NOMO-1 treated with DMSO at 0.1 percent for 48 hours (cell line): ENCODE data around the gene ADGRG4.
"Not testable (repeated sequence)": the region's sequence is repeated elsewhere in the genome, so short reads cannot be mapped to it uniquely, and the experiment has no call there.

Source experiments
- DNase-seq: peaks from one replicate; lab custom pipeline; 2025; ENCODE audit not compliant: unreplicated experiment; lab: John Stamatoyannopoulos, UW

The ADGRG4 gene

GRCh38 chrX:136386826-136387225 is 86.1 kb downstream of the ADGRG4 start:
- peak; percentile 30 for DNase-seq

GRCh38 chrX:136387951-136388502 is 87.3 kb downstream of the ADGRG4 start:
- DNase-seq: peak; percentile 42

- DNase-seq: no peak
Measured at GRCh38 chrX:136390921-136391320, 90.2 kb downstream of the ADGRG4 start.

DNA sequence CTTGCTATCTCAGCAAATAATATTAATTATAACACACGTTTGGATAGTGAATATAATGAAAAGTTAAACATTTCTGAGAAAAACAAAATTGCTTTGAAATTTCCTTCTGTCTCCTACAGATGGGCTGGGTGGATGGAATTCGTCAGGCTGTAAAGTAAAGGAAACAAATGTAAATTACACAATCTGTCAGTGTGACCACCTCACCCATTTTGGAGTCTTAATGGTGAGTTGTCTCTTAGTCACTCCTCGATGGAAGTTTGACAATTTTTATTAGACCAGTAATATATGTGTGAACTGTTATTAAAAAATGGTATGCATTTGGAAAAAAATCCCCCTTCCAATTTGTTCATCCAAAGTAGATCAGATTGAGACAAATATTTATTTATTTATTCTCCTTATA is 94.5 kb downstream of the ADGRG4 start:
- no peak for DNase-seq

- no peak for DNase-seq
Measured at GRCh38 chrX:136397001-136397400, 96.2 kb downstream of the ADGRG4 start.

DNA sequence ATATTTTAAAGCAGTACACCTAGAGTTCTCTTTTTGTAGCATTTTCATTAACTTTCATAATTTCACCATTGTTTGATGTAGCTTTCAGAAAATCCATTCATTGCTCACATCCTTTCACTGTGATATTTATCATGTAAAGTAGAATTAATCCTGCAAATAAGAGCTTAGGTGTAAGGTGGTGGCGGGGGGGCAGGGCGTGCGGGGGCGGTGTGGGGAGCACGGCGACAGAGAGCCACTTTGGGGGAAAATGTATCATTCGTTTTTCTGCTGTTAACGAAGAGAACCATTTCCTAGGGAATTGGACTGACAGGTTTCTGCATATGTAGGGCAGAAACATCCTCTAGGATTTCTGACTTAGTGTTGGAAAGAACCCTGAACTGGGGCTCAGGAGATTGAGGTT is 104.4 kb downstream of the ADGRG4 start:
- DNase-seq: no peak

DNA sequence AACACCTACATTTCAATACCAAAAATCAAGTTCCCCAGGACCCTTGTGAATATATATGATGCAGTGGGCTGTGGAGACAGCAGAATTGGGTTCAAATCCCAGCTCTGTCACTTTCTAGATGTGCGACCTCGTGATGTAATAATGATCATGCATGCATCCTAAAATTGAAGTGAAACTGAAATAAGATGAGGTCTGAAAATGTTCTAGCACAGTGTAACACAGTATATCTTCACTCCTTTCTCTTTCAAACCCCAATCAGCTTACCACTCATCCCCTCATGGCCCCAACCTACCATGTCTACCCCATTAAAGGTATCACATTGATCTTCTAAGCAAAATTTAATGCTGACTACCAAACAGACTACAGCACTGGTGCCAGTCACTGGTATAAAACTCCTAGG is 117.0 kb downstream of the ADGRG4 start:
- DNase-seq: peak; percentile 21

DNA sequence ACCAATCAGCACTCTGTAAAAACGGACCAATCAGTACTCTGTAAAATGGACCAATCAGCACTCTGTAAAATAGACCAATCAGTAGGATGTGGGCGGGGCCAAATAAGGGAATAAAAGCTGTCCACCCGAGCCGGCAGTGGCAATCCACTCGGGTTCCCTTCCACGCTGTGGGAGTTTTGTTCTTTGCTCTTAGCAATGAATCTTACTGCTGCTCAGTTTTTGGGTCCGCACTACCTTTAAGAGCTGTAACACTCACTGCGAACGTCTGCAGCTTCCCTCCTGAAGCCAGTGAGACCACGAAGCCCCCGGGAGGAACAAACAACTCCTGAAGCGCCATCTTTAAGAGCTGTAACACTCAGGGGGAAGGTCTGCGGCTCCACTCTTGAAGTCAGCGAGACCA is 120.6 kb downstream of the ADGRG4 start:
- DNase-seq: no peak

GRCh38 chrX:136423724-136424123 is 123.0 kb downstream of the ADGRG4 start:
- DNase-seq: no peak

GRCh38 chrX:136425996-136426395 is 125.2 kb downstream of the ADGRG4 start:
- no peak for DNase-seq

DNA sequence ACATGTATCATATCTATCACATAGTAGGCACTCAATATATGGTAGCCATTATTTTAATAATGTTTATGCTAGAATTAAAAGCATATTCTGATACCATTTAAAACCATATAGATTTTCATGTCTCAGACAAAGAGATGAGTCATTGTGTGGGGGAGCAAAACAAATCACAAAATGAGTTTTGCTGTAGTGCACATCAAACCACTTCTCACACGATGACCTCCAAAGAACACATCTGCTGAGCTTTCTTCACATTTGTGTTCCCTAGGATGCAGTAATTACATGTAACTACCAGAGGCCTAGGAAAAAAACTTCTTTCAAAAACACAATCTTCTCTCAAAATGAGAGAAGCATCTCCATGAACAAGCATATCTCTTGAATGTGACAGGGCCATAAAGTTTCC is 130.9 kb downstream of the ADGRG4 start:
- DNase-seq: no peak

- DNase-seq: no peak
Measured at GRCh38 chrX:136437774-136438173, 137.0 kb downstream of the ADGRG4 start.

DNA sequence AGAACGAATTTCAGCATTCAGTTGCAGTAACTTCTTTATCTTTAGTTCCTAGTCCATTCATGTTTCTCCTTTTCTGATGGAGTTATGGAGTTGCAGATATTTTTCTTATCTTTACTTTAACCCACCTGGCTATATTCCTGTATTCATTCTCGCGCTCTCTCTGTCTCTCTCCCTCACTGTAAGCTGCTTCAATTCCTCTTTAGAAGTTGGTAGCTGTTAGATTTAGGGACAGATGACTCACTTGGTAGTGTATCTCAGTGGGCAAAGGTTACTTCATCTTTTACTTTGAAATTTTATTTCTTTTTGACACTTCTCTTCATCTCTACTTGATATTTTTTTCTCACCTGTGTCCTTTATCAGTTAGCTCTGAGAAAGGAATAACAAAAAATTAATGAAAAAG is 137.4 kb downstream of the ADGRG4 start:
- DNase-seq: no peak

DNA sequence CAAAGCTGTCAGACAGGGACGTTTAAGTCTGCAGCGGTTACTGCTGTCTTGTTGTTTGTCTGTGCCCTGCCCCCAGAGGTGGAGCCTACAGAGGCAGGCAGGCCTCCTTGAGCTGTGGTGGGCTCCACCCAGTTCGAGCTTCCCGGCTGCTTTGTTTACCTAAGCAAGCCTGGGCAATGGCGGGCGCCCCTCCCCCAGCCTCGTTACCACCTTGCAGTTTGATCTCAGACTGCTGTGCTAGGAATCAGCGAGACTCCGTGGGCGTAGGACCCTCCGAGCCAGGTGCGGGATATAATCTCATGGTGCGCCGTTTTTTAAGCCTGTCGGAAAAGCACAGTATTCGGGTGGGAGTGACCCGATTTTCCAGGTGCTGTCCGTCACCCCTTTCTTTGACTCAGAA is 144.9 kb downstream of the ADGRG4 start:
- DNase-seq: not testable (repeated sequence)

GRCh38 chrX:136446208-136446607 is 145.4 kb downstream of the ADGRG4 start:
- no peak for DNase-seq

DNA sequence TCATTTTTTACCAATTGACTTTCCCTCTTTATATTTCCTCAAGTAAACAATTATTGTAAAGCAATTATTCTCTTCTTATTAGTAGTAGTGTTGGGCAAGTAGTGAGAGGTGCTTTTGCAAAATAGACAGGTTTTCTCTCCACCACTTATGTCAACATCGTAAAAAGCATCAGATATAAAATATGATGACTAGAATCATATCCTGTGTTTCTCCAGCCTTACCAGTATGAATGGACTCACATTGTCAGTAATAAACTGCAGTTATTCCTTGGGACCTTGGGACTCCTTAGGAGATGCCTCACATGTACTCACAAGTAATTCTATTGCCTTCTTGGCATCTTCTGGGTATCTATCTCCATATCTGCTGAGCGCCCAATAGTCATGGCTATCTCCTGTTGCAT is 146.5 kb downstream of the ADGRG4 start:
- DNase-seq: no peak

GRCh38 chrX:136447968-136448367 is 147.2 kb downstream of the ADGRG4 start:
- DNase-seq: no peak

- no peak for DNase-seq
Measured at GRCh38 chrX:136450050-136450830, 149.5 kb downstream of the ADGRG4 start.

DNA sequence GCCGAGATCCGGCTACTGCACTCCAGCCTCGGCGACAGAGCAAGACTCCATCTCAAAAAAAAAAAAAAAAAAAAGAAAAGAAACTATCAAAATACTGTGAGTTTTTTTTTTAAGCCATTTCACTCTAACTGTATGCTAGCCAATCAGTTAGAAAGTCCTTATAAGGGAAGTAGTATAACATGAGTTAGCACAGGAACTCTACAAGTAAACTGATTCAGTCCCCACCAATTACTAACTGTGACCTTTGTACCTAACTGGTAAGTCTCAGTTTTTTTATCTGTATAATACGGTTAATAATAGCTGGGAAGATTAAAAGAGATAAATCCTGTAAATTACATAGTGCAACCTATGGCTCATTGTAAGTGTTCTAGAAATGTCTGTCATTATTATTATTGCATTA is 151.9 kb downstream of the ADGRG4 start:
- DNase-seq: peak; percentile 10

- DNase-seq: no peak
Measured at GRCh38 chrX:136453114-136453513, 152.4 kb downstream of the ADGRG4 start.

DNA sequence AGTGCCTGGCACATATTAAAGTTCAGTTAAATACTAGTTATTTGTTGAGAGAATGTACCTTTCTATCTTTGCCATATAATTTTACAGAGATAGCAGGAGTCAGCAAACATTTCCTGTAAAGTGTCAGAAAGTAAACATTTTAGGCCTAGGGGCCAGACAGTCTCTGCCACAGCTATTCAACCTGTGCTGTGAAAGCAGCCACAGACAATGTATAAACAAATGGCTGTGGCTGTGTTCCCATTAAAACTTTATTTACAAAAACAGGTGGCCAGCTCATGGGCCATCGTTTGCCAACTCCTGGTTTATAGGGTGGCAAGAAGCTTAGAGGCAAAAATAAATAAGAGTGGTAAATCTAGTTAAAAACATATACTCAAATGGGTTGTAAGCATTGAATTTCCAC is 153.0 kb downstream of the ADGRG4 start:
- no peak for DNase-seq

DNA sequence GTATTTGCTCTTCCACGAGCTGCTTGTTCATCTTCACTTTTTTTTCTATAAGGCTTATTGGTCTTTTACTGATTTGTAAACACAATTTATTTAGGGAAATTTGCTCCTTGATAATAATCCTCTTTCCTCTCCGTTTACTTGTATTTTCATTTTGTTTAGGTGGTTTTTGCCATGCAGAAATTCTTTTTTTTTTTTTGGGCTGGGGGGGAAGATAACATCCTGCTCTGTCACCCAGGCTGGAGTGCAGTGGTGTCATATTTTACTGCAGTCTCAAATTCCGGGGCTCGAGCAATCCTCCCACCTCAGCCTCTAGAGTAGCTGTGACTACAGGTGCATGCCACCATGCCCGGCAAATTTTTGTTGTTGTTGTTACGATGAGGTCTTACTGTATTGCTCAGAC is 155.4 kb downstream of the ADGRG4 start:
- DNase-seq: no peak
